HepG2 (cell line): Measurements from ENCODE around the gene HYAL2. TPM values are rescaled to one million over a fixed set of nuclear protein-coding genes. Genes with fewer than 3 reads are reported as not detected.

Experiments used
- BORCS8-MEF2B ChIP-seq: sonication (generic); formaldehyde crosslinking; IDR thresholded peaks from 2 replicates; pipeline ENCODE4 v1.8.0; 2022; ENCODE audit warnings: mild to moderate bottlenecking, missing genetic modification reagents
- ELF1 ChIP-seq: sonication (generic); formaldehyde crosslinking; IDR thresholded peaks from 2 replicates; pipeline ENCODE4 v1.4.0; 2020; ENCODE audit warnings: missing genetic modification reagents
- GATA4 ChIP-seq: sonication (generic); IDR thresholded peaks from 2 replicates; pipeline ENCODE4 v1.6.1; 2016; ENCODE audit warnings: antibody characterized with exemption, low read depth, borderline replicate concordance
- HHEX ChIP-seq: IDR thresholded peaks from 2 replicates; pipeline ENCODE4 v1.6.1; 2016; ENCODE audit warnings: control low read depth
- HMG20A ChIP-seq: IDR thresholded peaks from 2 replicates; pipeline ENCODE4 v1.6.1; 2016; ENCODE audit warnings: borderline replicate concordance
- NFIC ChIP-seq: IDR thresholded peaks from 2 replicates; pipeline ENCODE4 v1.6.1; 2012; ENCODE audit warnings: mild to moderate bottlenecking, low read length, inconsistent platforms
- ONECUT2 ChIP-seq: sonication (generic); formaldehyde crosslinking; IDR thresholded peaks from 2 replicates; pipeline ENCODE4 v1.4.0; 2020; ENCODE audit warnings: missing genetic modification reagents
- PHF21A ChIP-seq: sonication (generic); formaldehyde crosslinking; IDR thresholded peaks from 2 replicates; pipeline ENCODE4 v1.5.0; 2020; ENCODE audit warnings: mild to moderate bottlenecking, missing genetic modification reagents
- SRSF9 ChIP-seq: fragments of 200-400 bp; formaldehyde crosslinking; IDR thresholded peaks from 2 replicates; pipeline ENCODE4 v1.6.1; 2018; ENCODE audit warnings: borderline replicate concordance, mild to moderate bottlenecking, low read depth, low read length; ENCODE audit not compliant: insufficient read depth, poor library complexity, severe bottlenecking
- TRIM24 ChIP-seq: sonication (generic); formaldehyde crosslinking; IDR thresholded peaks from 2 replicates; pipeline ENCODE4 v1.8.0; 2022; ENCODE audit warnings: mild to moderate bottlenecking, missing genetic modification reagents
- TSC22D2 ChIP-seq: sonication (generic); formaldehyde crosslinking; IDR thresholded peaks from 2 replicates; pipeline ENCODE4 v1.5.1; 2020; ENCODE audit warnings: missing genetic modification reagents, mild to moderate bottlenecking, borderline replicate concordance
- ZBTB42 ChIP-seq: sonication (generic); formaldehyde crosslinking; IDR thresholded peaks from 2 replicates; pipeline ENCODE4 v1.5.0; 2020; ENCODE audit warnings: mild to moderate bottlenecking, missing genetic modification reagents
- ZFP1 ChIP-seq: IDR thresholded peaks from 2 replicates; pipeline ENCODE4 v1.6.1; 2016
- ZNF180 ChIP-seq: sonication (generic); formaldehyde crosslinking; IDR thresholded peaks from 2 replicates; pipeline ENCODE4 v1.4.0; 2020; ENCODE audit warnings: low read depth, missing genetic modification reagents, borderline replicate concordance
- ZNF205 ChIP-seq: IDR thresholded peaks from 2 replicates; pipeline ENCODE4 v1.6.1; 2018; ENCODE audit warnings: missing biosample characterization, missing genetic modification reagents
- ZNF232 ChIP-seq: sonication (generic); formaldehyde crosslinking; IDR thresholded peaks from 2 replicates; pipeline ENCODE4 v1.4.0; 2020; ENCODE audit warnings: missing genetic modification reagents, borderline replicate concordance
- ZNF264 ChIP-seq: sonication (generic); formaldehyde crosslinking; IDR thresholded peaks from 2 replicates; pipeline ENCODE4 v1.4.0; 2020; ENCODE audit warnings: missing genetic modification reagents
- ZNF326 ChIP-seq: sonication (generic); formaldehyde crosslinking; IDR thresholded peaks from 2 replicates; pipeline ENCODE4 v1.4.0; 2020; ENCODE audit warnings: missing genetic modification reagents, borderline replicate concordance
- ZNF460 ChIP-seq: sonication (generic); formaldehyde crosslinking; IDR thresholded peaks from 2 replicates; pipeline ENCODE4 v1.5.1; 2020; ENCODE audit warnings: missing genetic modification reagents, mild to moderate bottlenecking, borderline replicate concordance
- ZSCAN20 ChIP-seq: sonication (generic); formaldehyde crosslinking; IDR thresholded peaks from 2 replicates; pipeline ENCODE4 v1.4.0; 2020; ENCODE audit warnings: missing genetic modification reagents, mild to moderate bottlenecking, borderline replicate concordance
- polyA plus RNA-seq, 8 experiments: library from polyadenylated mRNA; depleted of rRNA in 3 of 8; stranded (reverse) in 7 of 8; unstranded in 1 of 8; fragments of >200 nt; fragmentation: Illumina TruSeq in 4 of 8; extraction: Trizol in 4 of 8; gene quantifications; 2 replicates each; pipeline versions ENCODE4 v1.2.1 to v1.2.3, GENCODE V29; 2011 to 2016; ENCODE audit warnings: low read depth in 4 of 8, missing spikeins in 1 of 8, mixed read lengths in 1 of 8; ENCODE audit not compliant: insufficient read depth in 1 of 8
- total RNA-seq, 5 experiments: library from RNA; depleted of rRNA; stranded (reverse); fragments of >200 nt; fragmentation: Illumina TruSeq; extraction: Trizol; gene quantifications; 2 replicates each; pipeline ENCODE4 v1.2.3, GENCODE V29; 2016; ENCODE audit warnings: low read depth in 1 of 5
- TF ChIP-seq, protein P1 (sequence below): IDR thresholded peaks from 2 replicates; pipeline ENCODE4 v1.6.1; 2018; ENCODE audit warnings: missing genetic modification reagents, mild to moderate bottlenecking, missing compliant biosample characterization
- TF ChIP-seq, protein P2 (sequence below): sonication (generic); formaldehyde crosslinking; IDR thresholded peaks from 2 replicates; pipeline ENCODE4 v1.4.0; 2020; ENCODE audit warnings: mild to moderate bottlenecking, missing genetic modification reagents
- TF ChIP-seq, protein P3 (sequence below): sonication (generic); formaldehyde crosslinking; conservative IDR thresholded peaks from 2 replicates; pipeline ENCODE4 v1.5.0; 2020; ENCODE audit warnings: missing genetic modification reagents
- TF ChIP-seq, protein P4 (sequence below), 2 experiments: IDR thresholded peaks; 2 replicates each; pipeline ENCODE4 v1.6.1; 2011 to 2012; ENCODE audit warnings: low read length in 2 of 2, borderline replicate concordance in 1 of 2, low read depth in 1 of 2, mild to moderate bottlenecking in 1 of 2, moderate library complexity in 1 of 2
- TF ChIP-seq, protein P5 (sequence below): sonication (generic); formaldehyde crosslinking; IDR thresholded peaks from 2 replicates; pipeline ENCODE4 v1.4.0; 2020; ENCODE audit warnings: missing genetic modification reagents

HYAL2 gene
- total and polyA plus RNA-seq, 2 of the 13 experiments (the other 11 are each of a cell fraction or from before 2014, with no cell fraction given): 76.2 to 102 TPM

DNA sequence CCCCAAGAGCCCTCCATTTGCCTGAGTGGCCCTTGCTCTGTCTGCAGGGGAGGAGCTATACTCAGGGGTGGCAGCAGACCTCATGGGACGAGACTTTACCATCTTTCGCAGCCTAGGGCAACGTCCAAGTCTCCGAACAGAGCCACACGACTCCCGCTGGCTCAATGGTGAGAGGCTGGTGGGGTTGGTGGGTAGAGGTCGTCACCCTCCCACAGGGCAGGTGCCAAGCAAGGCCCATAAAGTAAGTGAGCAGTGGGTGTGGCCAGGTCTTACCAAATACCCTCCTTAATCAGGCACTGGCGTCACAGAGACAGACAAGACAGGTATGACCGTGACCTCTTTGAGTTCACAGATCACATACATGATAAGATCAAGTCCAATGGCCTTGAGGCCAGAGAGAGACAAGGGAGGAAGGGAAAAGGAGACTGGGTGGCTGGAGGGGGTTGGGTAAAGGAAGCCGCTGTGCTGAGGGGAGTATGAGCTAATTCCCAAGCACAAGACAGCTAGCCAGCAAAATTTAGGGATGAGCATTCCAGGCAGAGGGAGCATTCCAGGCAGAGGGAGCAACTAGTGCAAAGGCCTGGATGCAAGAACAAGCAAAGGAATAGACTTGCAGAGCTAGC lies 51.1 kb downstream of the HYAL2 start (continued):
- TF ChIP-seq SRSF9 (no peak), NFIC (no peak), ZNF205 (CRISPR knock-in tag) (no peak), BORCS8-MEF2B (no peak), ZNF180 (CRISPR knock-in tag) (no peak), ZSCAN20 (CRISPR knock-in tag) (no peak), ZNF326 (CRISPR knock-in tag) (no peak), GATA4 (peak; percentile 71; the same call in 1 of the 2 replicates), ZFP1 (no peak), PHF21A (peak; percentile 51; the same call in 1 of the 2 replicates), TSC22D2 (CRISPR knock-in tag) (no peak), TRIM24 (CRISPR knock-in tag) (no peak), ONECUT2 (CRISPR knock-in tag) (no peak), ELF1 (no peak), HMG20A (CRISPR knock-in tag) (peak; percentile 55; the same call in 1 of the 2 replicates), ZNF264 (no peak), HHEX (CRISPR knock-in tag) (no peak), ZBTB42 (CRISPR knock-in tag) (no peak), ZNF232 (CRISPR knock-in tag) (no peak), ZNF460 (no peak)
- TF ChIP-seq, protein P1, sequence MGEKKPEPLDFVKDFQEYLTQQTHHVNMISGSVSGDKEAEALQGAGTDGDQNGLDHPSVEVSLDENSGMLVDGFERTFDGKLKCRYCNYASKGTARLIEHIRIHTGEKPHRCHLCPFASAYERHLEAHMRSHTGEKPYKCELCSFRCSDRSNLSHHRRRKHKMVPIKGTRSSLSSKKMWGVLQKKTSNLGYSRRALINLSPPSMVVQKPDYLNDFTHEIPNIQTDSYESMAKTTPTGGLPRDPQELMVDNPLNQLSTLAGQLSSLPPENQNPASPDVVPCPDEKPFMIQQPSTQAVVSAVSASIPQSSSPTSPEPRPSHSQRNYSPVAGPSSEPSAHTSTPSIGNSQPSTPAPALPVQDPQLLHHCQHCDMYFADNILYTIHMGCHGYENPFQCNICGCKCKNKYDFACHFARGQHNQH (CRISPR knock-in tag): no peak
- TF ChIP-seq, protein P2, sequence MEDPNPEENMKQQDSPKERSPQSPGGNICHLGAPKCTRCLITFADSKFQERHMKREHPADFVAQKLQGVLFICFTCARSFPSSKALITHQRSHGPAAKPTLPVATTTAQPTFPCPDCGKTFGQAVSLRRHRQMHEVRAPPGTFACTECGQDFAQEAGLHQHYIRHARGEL: no peak
- TF ChIP-seq, protein P3, sequence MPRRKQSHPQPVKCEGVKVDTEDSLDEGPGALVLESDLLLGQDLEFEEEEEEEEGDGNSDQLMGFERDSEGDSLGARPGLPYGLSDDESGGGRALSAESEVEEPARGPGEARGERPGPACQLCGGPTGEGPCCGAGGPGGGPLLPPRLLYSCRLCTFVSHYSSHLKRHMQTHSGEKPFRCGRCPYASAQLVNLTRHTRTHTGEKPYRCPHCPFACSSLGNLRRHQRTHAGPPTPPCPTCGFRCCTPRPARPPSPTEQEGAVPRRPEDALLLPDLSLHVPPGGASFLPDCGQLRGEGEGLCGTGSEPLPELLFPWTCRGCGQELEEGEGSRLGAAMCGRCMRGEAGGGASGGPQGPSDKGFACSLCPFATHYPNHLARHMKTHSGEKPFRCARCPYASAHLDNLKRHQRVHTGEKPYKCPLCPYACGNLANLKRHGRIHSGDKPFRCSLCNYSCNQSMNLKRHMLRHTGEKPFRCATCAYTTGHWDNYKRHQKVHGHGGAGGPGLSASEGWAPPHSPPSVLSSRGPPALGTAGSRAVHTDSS (CRISPR knock-in tag): no peak
- TF ChIP-seq, protein P4, sequence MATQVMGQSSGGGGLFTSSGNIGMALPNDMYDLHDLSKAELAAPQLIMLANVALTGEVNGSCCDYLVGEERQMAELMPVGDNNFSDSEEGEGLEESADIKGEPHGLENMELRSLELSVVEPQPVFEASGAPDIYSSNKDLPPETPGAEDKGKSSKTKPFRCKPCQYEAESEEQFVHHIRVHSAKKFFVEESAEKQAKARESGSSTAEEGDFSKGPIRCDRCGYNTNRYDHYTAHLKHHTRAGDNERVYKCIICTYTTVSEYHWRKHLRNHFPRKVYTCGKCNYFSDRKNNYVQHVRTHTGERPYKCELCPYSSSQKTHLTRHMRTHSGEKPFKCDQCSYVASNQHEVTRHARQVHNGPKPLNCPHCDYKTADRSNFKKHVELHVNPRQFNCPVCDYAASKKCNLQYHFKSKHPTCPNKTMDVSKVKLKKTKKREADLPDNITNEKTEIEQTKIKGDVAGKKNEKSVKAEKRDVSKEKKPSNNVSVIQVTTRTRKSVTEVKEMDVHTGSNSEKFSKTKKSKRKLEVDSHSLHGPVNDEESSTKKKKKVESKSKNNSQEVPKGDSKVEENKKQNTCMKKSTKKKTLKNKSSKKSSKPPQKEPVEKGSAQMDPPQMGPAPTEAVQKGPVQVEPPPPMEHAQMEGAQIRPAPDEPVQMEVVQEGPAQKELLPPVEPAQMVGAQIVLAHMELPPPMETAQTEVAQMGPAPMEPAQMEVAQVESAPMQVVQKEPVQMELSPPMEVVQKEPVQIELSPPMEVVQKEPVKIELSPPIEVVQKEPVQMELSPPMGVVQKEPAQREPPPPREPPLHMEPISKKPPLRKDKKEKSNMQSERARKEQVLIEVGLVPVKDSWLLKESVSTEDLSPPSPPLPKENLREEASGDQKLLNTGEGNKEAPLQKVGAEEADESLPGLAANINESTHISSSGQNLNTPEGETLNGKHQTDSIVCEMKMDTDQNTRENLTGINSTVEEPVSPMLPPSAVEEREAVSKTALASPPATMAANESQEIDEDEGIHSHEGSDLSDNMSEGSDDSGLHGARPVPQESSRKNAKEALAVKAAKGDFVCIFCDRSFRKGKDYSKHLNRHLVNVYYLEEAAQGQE (IDR thresholded peaks at IDR 0.05; ENCODE audit: borderline replicate concordance in 1 of 2, low read depth in 1 of 2, low read length in 2 of 2): no peak
- TF ChIP-seq, protein P5, sequence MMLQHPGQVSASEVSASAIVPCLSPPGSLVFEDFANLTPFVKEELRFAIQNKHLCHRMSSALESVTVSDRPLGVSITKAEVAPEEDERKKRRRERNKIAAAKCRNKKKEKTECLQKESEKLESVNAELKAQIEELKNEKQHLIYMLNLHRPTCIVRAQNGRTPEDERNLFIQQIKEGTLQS (CRISPR knock-in tag): 0 out of 2 replicates have a peak, but pooled peaks have one; percentile 18
